Liver (tissue), 9 donors: Measurements from ENCODE around the gene CORO2B. TPM values are rescaled to one million over a fixed set of nuclear protein-coding genes. Genes with fewer than 3 reads are reported as not detected.
A peak's percentile ranks its signal among the peaks of the same experiment; 100 is the strongest.

Experiments used
- DNase-seq: peaks from one replicate; pipeline ENCODE4 v3.0.0-alpha.2; 2017; ENCODE audit warnings: low spot score
- H3K27ac ChIP-seq, 2 donors: one replicate each; pipeline ENCODE4 v1.7.0; 2013; ENCODE audit warnings: inconsistent platforms in 2 of 2, low read length in 2 of 2, control low read depth in 1 of 2, low read depth in 1 of 2, mild to moderate bottlenecking in 1 of 2
- H3K27me3 ChIP-seq, 4 donors: one replicate each; pipeline versions ENCODE4 v1.6.1 to v1.7.0; 2013; ENCODE audit warnings: low read length in 3 of 4, inconsistent platforms in 1 of 4, mild to moderate bottlenecking in 1 of 4, moderate library complexity in 1 of 4; ENCODE audit not compliant: control insufficient read depth in 4 of 4, insufficient read depth in 4 of 4
- H3K36me3 ChIP-seq, 4 donors: one replicate each; pipeline versions ENCODE4 v1.6.1 to v1.7.0; 2013; ENCODE audit warnings: low read length in 3 of 4, mild to moderate bottlenecking in 3 of 4, low read depth in 1 of 4, moderate library complexity in 1 of 4; ENCODE audit not compliant: control insufficient read depth in 4 of 4, insufficient read depth in 3 of 4
- H3K4me1 ChIP-seq, 4 donors: one replicate each; pipeline versions ENCODE4 v1.6.1 to v1.7.0; 2013; ENCODE audit warnings: low read length in 3 of 4, mild to moderate bottlenecking in 3 of 4, moderate library complexity in 1 of 4; ENCODE audit not compliant: control insufficient read depth in 4 of 4, insufficient read depth in 4 of 4
- H3K4me3 ChIP-seq, 3 donors: one replicate each; pipeline versions ENCODE4 v1.6.1 to v1.7.0; 2013; ENCODE audit warnings: low read length in 3 of 3, control low read depth in 1 of 3, low read depth in 1 of 3, mild to moderate bottlenecking in 1 of 3
- H3K9ac ChIP-seq, 2 donors: one replicate each; pipeline ENCODE4 v1.7.0; 2013; ENCODE audit warnings: low read length in 2 of 2, mild to moderate bottlenecking in 2 of 2, moderate library complexity in 2 of 2, control low read depth in 1 of 2, low read depth in 1 of 2
- H3K9me3 ChIP-seq, 4 donors: one replicate each; pipeline versions ENCODE4 v1.6.1 to v1.7.0; 2013; ENCODE audit warnings: low read length in 3 of 4; ENCODE audit not compliant: control insufficient read depth in 4 of 4
- CTCF ChIP-seq: fragments of 150-350 bp; IDR thresholded peaks from 2 replicates; pipeline ENCODE4 v1.5.1; 2017; ENCODE audit warnings: improper control_type of control experiment, low read depth, low read length; ENCODE audit not compliant: missing input control
- EGR1 ChIP-seq, 2 donors: IDR thresholded peaks; 2 replicates each; pipeline ENCODE4 v1.6.1; 2016 to 2018; ENCODE audit warnings: antibody characterized with exemption in 2 of 2, low read depth in 2 of 2
- HNF4A ChIP-seq, 2 donors: conservative IDR thresholded peaks; 2 replicates each; pipeline ENCODE4 v1.6.1; 2016; ENCODE audit warnings: antibody characterized with exemption in 2 of 2, mild to moderate bottlenecking in 2 of 2
- NR2F2 ChIP-seq: IDR thresholded peaks from 2 replicates; pipeline ENCODE4 v1.6.1; 2016; ENCODE audit warnings: antibody characterized with exemption
- RXRA ChIP-seq, 2 donors: IDR thresholded peaks; 2 replicates each; pipeline ENCODE4 v1.6.1; 2017 to 2018; ENCODE audit warnings: antibody characterized with exemption in 2 of 2, mild to moderate bottlenecking in 1 of 2
- SP1 ChIP-seq: IDR thresholded peaks from 2 replicates; pipeline ENCODE4 v1.6.1; 2018; ENCODE audit warnings: antibody characterized with exemption, mild to moderate bottlenecking
- TAF1 ChIP-seq: conservative IDR thresholded peaks from 2 replicates; pipeline ENCODE4 v1.6.1; 2016; ENCODE audit warnings: antibody characterized with exemption, mild to moderate bottlenecking
- YY1 ChIP-seq: IDR thresholded peaks from 2 replicates; pipeline ENCODE4 v1.6.1; 2016; ENCODE audit warnings: antibody characterized with exemption, mild to moderate bottlenecking
- ZBTB33 ChIP-seq: IDR thresholded peaks from 2 replicates; pipeline ENCODE4 v1.6.1; 2016; ENCODE audit warnings: antibody characterized with exemption
- WGBS: extraction: QIAGEN DNeasy Blood & Tissue Kit; methylation state at CpG from one replicate; pipeline ENCODE4 v1.1.7; 2013; 5-methylcytosine and 5-hydroxymethylcytosine counted together
- polyA plus RNA-seq, 2 donors: library from polyadenylated mRNA; stranded (reverse) in 1 of 2; unstranded in 1 of 2; fragments of 200-250 nt in 1 of 2; fragments of >200 nt in 1 of 2; fragmentation: Nextera tagmentation in 1 of 2; extraction: Ambion mirVana in 1 of 2; gene quantifications; one replicate each; pipeline versions ENCODE4 v1.2.1 to v1.2.3, GENCODE V29; 2013 to 2015
- total RNA-seq, 2 donors: library from RNA; depleted of rRNA; stranded (reverse); fragments of >200 nt; gene quantifications; one replicate each; pipeline ENCODE4 v1.2.3, GENCODE V29; 2014
- donor health status: healthy.
- donor health status: healthy.
- donor health status: healthy.
- donor health status: healthy.
- donor health status: healthy.

Gene CORO2B
- total and polyA plus RNA-seq, 4 donors, result 0.15 to 0.65 (median 0.52) TPM

GRCh38 chr15:68608844-68609232 lies 30.0 kb downstream of the CORO2B start:
- 88% methylated on average over 4 of the region's 4 CpGs for WGBS
- H3K9ac ChIP-seq, result no peak overlapping the region
- H3K27ac ChIP-seq, result peak overlapping the region in 1 of 2 donors; percentile 27
- no peak overlapping the region for H3K4me3 ChIP-seq
- H3K36me3 ChIP-seq, result no peaks in the 10 kb centered on the region
- no peaks in the 10 kb centered on the region for H3K27me3 ChIP-seq
- DNase-seq, result no peak
- H3K9me3 ChIP-seq, result peaks cover 0 to 3% (median 0%) of the 10 kb centered on the region in 4 donors
- no peak for TF ChIP-seq ZBTB33
- no peak for TF ChIP-seq YY1
- H3K4me1 ChIP-seq, result no peaks in the 10 kb centered on the region

- WGBS, result 80% methylated on average over 7 of the region's 7 CpGs
- Histone ChIP-seq H3K27me3 (no peaks in the 10 kb centered on the region), H3K4me1 (no peaks in the 10 kb centered on the region), H3K36me3 (no peaks in the 10 kb centered on the region), H3K9ac (no peak overlapping the region), H3K9me3 (peaks cover 0 to 3% (median 0%) of the 10 kb centered on the region in 4 donors), H3K4me3 (no peak overlapping the region), H3K27ac (no peak overlapping the region)
- TF ChIP-seq RXRA (IDR thresholded peaks at IDR 0.05) (peak; percentile 15 to 41), SP1 (peak; percentile 43), CTCF (no peak), HNF4A (conservative IDR thresholded peaks at IDR 0.05) (no peak), NR2F2 (peak; percentile 81), TAF1 (no peak), ZBTB33 (no peak)
- DNase-seq, result no peak
Measured at GRCh38 chr15:68609629-68610028, 30.8 kb downstream of the CORO2B start.

GRCh38 chr15:68610825-68611224 lies 32.0 kb downstream of the CORO2B start:
- H3K4me1 ChIP-seq, result no peaks in the 10 kb centered on the region
- H3K9me3 ChIP-seq, result peaks cover 0 to 3% (median 0%) of the 10 kb centered on the region in 4 donors
- TF ChIP-seq EGR1 (IDR thresholded peaks at IDR 0.05; ENCODE audit: low read depth in 2 of 2), result no peak
- no peak overlapping the region for H3K27ac ChIP-seq
- WGBS, result 76% methylated on average over 8 of the region's 8 CpGs
- no peaks in the 10 kb centered on the region for H3K36me3 ChIP-seq
- DNase-seq, result no peak
- H3K27me3 ChIP-seq, result no peaks in the 10 kb centered on the region
- no peak overlapping the region for H3K9ac ChIP-seq
- no peak overlapping the region for H3K4me3 ChIP-seq
